ENCODE results near the gene SV2B.

The SV2B gene

GRCh38 chr15:91196127-91196526 is 96.1 kb downstream of the SV2B start:
- no peak overlapping the region for H3K27ac ChIP-seq (replicated peaks)
- no peak for TF ChIP-seq SPI1 (IDR thresholded peaks at IDR 0.05; ENCODE audit: borderline replicate concordance, low read depth)
- TF ChIP-seq, protein P1, sequence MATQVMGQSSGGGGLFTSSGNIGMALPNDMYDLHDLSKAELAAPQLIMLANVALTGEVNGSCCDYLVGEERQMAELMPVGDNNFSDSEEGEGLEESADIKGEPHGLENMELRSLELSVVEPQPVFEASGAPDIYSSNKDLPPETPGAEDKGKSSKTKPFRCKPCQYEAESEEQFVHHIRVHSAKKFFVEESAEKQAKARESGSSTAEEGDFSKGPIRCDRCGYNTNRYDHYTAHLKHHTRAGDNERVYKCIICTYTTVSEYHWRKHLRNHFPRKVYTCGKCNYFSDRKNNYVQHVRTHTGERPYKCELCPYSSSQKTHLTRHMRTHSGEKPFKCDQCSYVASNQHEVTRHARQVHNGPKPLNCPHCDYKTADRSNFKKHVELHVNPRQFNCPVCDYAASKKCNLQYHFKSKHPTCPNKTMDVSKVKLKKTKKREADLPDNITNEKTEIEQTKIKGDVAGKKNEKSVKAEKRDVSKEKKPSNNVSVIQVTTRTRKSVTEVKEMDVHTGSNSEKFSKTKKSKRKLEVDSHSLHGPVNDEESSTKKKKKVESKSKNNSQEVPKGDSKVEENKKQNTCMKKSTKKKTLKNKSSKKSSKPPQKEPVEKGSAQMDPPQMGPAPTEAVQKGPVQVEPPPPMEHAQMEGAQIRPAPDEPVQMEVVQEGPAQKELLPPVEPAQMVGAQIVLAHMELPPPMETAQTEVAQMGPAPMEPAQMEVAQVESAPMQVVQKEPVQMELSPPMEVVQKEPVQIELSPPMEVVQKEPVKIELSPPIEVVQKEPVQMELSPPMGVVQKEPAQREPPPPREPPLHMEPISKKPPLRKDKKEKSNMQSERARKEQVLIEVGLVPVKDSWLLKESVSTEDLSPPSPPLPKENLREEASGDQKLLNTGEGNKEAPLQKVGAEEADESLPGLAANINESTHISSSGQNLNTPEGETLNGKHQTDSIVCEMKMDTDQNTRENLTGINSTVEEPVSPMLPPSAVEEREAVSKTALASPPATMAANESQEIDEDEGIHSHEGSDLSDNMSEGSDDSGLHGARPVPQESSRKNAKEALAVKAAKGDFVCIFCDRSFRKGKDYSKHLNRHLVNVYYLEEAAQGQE (IDR thresholded peaks at IDR 0.05; ENCODE audit: insufficient replicate concordance, low read depth), result no peak
- TF ChIP-seq CTCF (IDR thresholded peaks at IDR 0.05; ENCODE audit: insufficient read depth, low read length), result no peak
- DNase-seq (ENCODE audit: low read depth in 1 of 2, low spot score in 1 of 2), result no peak

GRCh38 chr15:91196768-91197167 is 96.7 kb downstream of the SV2B start:
- DNase-seq (ENCODE audit: low read depth in 1 of 2, low spot score in 1 of 2), result no peak
- peaks cover 3% of the 10 kb centered on the region for H3K27me3 ChIP-seq (ENCODE audit: insufficient read depth, poor library complexity, severe bottlenecking)
- no peak overlapping the region for H3K27ac ChIP-seq (replicated peaks)
- no peak overlapping the region for H3K4me3 ChIP-seq (replicated peaks; ENCODE audit: insufficient read depth, low read length)
- TF ChIP-seq GABPA (IDR thresholded peaks at IDR 0.05; ENCODE audit: low read depth) (no peak), CTCF (IDR thresholded peaks at IDR 0.05; ENCODE audit: insufficient read depth, low read length) (no peak), SPI1 (IDR thresholded peaks at IDR 0.05; ENCODE audit: borderline replicate concordance, low read depth) (no peak), POLR2AphosphoS5 (IDR thresholded peaks at IDR 0.05; ENCODE audit: low read depth) (no peak)
- TF ChIP-seq, protein P1 (IDR thresholded peaks at IDR 0.05; ENCODE audit: insufficient replicate concordance, low read depth), result no peak

More at GRCh38 chr15:91196127-91196526, 96.1 kb downstream of the SV2B start:
- Histone ChIP-seq H3K4me3 (replicated peaks; ENCODE audit: insufficient read depth, low read length) (no peak overlapping the region), H3K27me3 (ENCODE audit: insufficient read depth, poor library complexity, severe bottlenecking) (peaks cover 3% of the 10 kb centered on the region)

DNA sequence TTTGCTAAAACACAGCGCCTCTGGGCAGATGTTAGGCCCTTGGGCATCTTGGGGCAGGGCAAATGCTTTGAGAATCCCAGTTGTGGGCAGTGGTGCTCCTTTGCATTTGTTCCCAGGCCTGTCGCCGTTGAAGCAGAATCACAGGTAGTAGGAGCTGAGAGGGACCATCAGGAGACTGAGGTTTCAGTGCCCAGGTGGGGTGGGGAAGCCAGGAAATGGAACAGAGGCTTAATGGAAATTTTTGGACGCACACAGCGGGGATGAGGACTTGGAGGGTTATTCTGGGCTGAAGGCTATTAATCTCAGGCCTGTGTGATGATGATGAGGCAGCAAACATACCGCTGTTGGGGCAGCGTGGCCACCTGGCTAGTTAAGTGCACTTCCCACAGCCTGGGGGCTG is 99.5 kb downstream of the SV2B start:
- H3K4me3 ChIP-seq (replicated peaks; ENCODE audit: insufficient read depth, low read length), result no peak overlapping the region
- H3K27me3 ChIP-seq (ENCODE audit: insufficient read depth, poor library complexity, severe bottlenecking), result peaks cover 3% of the 10 kb centered on the region
- TF ChIP-seq POLR2AphosphoS5 (IDR thresholded peaks at IDR 0.05; ENCODE audit: low read depth), result no peak
- no peak for TF ChIP-seq CTCF (IDR thresholded peaks at IDR 0.05; ENCODE audit: insufficient read depth, low read length)
- TF ChIP-seq, protein P1 (IDR thresholded peaks at IDR 0.05; ENCODE audit: insufficient replicate concordance, low read depth), result no peak
- TF ChIP-seq GABPA (IDR thresholded peaks at IDR 0.05; ENCODE audit: low read depth), result no peak
- no peak for TF ChIP-seq SPI1 (IDR thresholded peaks at IDR 0.05; ENCODE audit: borderline replicate concordance, low read depth)
- no peak for DNase-seq (ENCODE audit: low read depth in 1 of 2, low spot score in 1 of 2)
- H3K27ac ChIP-seq (replicated peaks), result no peak overlapping the region

Data from HL-60 (cell line).